ENCODE results near the gene BMP7.

Gene BMP7

DNA sequence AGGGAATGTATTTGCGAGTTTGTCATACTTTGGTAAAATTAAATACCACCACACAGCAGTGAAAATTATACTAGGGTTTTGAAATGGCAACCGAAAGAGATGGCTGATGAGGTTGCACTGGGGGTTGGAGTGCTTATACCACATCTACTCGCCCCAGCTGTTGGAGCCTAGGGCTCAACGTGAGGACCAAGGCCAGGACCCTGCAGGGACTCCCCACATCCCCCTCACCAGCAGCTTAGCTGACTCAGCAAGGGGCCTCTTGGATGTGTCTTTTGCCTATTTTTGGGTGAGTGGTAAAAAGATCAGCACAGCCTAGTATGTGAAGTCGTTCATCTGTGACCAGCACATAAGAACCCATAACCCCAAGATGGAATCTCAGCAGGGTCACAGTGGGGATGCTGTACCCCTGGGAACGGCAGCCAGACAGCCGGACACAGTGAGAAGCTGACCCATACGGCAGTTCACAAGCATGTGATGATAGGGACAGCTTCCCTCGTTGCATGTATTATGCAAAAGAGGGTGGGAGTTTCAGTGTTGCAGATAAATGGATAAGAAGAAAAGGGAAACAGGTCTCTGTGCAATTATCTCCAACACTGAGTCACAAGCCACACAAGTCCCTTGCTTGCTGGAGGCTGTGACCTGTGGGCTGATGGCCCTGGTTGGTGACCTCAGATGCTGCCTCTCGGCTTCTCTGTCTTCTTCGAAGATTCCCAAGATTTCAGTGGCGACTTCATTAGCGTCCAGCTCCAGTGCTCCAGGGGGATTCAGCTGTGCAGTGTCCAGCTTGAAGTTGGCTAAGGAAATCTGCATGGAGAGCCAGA lies 42.2 kb upstream of the BMP7 start:
- Histone ChIP-seq H3K4me3 (ENCODE audit: low read depth, low read length) (no peak overlapping the region), H3K4me1 (ENCODE audit: control insufficient read depth in 1 of 2, insufficient read depth in 2 of 2, low read length in 2 of 2) (peaks cover 13 to 18% of the 10 kb centered on the region in 2 experiments), H3K79me2 (ENCODE audit: control insufficient read depth, insufficient read depth, low read length, poor library complexity) (no peaks in the 10 kb centered on the region), H2AFZ (ENCODE audit: insufficient read depth, low read length, poor library complexity) (no peak overlapping the region), H3K79me1 (ENCODE audit: low read length) (peaks cover 2% of the 10 kb centered on the region), H2AK5ac (ENCODE audit: low read length) (no peak overlapping the region), H4K8ac (ENCODE audit: low read depth, low read length) (no peak overlapping the region), H3K18ac (ENCODE audit: low read length) (no peak overlapping the region), H3K27me3 (ENCODE audit: insufficient read depth, low read length) (no peaks in the 10 kb centered on the region), H2BK12ac (ENCODE audit: low read length) (no peak overlapping the region), H4K91ac (ENCODE audit: low read depth, low read length) (no peak overlapping the region), H3K36me3 (ENCODE audit: control insufficient read depth in 1 of 2, insufficient read depth in 2 of 2, low read length in 2 of 2) (no peaks in the 10 kb centered on the region), H3K9ac (ENCODE audit: low read length) (no peak overlapping the region), H3K23ac (ENCODE audit: low read length) (no peak overlapping the region), H3K4ac (ENCODE audit: low read depth, low read length) (no peak overlapping the region), H2BK120ac (ENCODE audit: insufficient read depth, low read length, poor library complexity) (no peak overlapping the region), H3K14ac (ENCODE audit: low read length) (no peak overlapping the region), H4K12ac (ENCODE audit: low read depth, low read length) (no peak overlapping the region), H3K27ac (ENCODE audit: low read depth, low read length) (no peak overlapping the region), H3K9me3 (ENCODE audit: insufficient read depth, low read depth, low read length) (peaks cover 2% of the 10 kb centered on the region), H2BK5ac (ENCODE audit: low read depth, low read length, poor library complexity) (no peak overlapping the region), H3K4me2 (ENCODE audit: low read length) (no peak overlapping the region)
- WGBS (ENCODE audit: extremely low coverage, insufficient coverage, insufficient read length): no CpG with 5 or more reads among the region's 13 CpGs
- peak; percentile 88 to 94 for DNase-seq

DNA sequence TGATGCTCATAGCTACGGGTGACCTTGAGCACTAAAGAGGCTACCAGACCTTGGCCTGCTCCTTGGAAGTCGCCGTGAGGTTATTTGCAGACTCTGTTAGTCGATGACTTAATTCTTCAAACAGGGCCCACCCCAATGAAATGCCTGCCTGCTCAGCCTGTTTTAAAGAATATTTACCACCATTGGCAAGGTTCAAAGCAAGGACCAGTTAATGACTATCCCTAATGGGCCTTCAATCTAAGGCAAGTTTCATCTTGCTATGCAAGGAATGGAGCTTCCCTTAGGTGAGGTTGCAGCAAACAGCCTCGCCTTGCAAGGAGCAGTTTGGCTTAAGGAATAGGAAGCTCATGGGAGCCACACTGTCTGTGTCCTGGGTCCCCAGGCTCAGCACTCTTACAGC lies 40.3 kb upstream of the BMP7 start:
- Histone ChIP-seq H3K4me3 (ENCODE audit: low read depth, low read length) (no peak overlapping the region), H3K23ac (ENCODE audit: low read length) (no peak overlapping the region), H4K8ac (ENCODE audit: low read depth, low read length) (no peak overlapping the region), H3K4me1 (ENCODE audit: control insufficient read depth in 1 of 2, insufficient read depth in 2 of 2, low read length in 2 of 2) (peaks cover 13 to 18% of the 10 kb centered on the region in 2 experiments), H4K91ac (ENCODE audit: low read depth, low read length) (no peak overlapping the region), H4K12ac (ENCODE audit: low read depth, low read length) (no peak overlapping the region), H3K14ac (ENCODE audit: low read length) (no peak overlapping the region), H2BK5ac (ENCODE audit: low read depth, low read length, poor library complexity) (no peak overlapping the region), H3K9ac (ENCODE audit: low read length) (no peak overlapping the region), H2AK5ac (ENCODE audit: low read length) (no peak overlapping the region), H3K18ac (ENCODE audit: low read length) (no peak overlapping the region), H3K4me2 (ENCODE audit: low read length) (no peak overlapping the region), H2AFZ (ENCODE audit: insufficient read depth, low read length, poor library complexity) (no peak overlapping the region), H2BK12ac (ENCODE audit: low read length) (no peak overlapping the region), H3K27ac (ENCODE audit: low read depth, low read length) (no peak overlapping the region), H3K79me1 (ENCODE audit: low read length) (peaks cover 2% of the 10 kb centered on the region), H3K9me3 (ENCODE audit: insufficient read depth, low read depth, low read length) (peaks cover 2% of the 10 kb centered on the region), H3K36me3 (ENCODE audit: control insufficient read depth in 1 of 2, insufficient read depth in 2 of 2, low read length in 2 of 2) (no peaks in the 10 kb centered on the region), H2BK120ac (ENCODE audit: insufficient read depth, low read length, poor library complexity) (no peak overlapping the region), H3K4ac (ENCODE audit: low read depth, low read length) (no peak overlapping the region), H3K27me3 (ENCODE audit: insufficient read depth, low read length) (no peaks in the 10 kb centered on the region), H3K79me2 (ENCODE audit: control insufficient read depth, insufficient read depth, low read length, poor library complexity) (no peaks in the 10 kb centered on the region)
- no CpG with 5 or more reads among the region's 5 CpGs for WGBS (ENCODE audit: extremely low coverage, insufficient coverage, insufficient read length)
- peak; percentile 19 to 78 for DNase-seq

GRCh38 chr20:57301026-57301425 lies 34.6 kb upstream of the BMP7 start:
- no peaks in the 10 kb centered on the region for H3K27me3 ChIP-seq (ENCODE audit: insufficient read depth, low read length)
- no peak overlapping the region for H2AFZ ChIP-seq (ENCODE audit: insufficient read depth, low read length, poor library complexity)
- H2BK120ac ChIP-seq (ENCODE audit: insufficient read depth, low read length, poor library complexity): no peak overlapping the region
- no peaks in the 10 kb centered on the region for H3K79me1 ChIP-seq (ENCODE audit: low read length)
- H3K27ac ChIP-seq (ENCODE audit: low read depth, low read length): no peak overlapping the region
- H3K4me3 ChIP-seq (ENCODE audit: low read depth, low read length): no peak overlapping the region
- no peak overlapping the region for H3K9ac ChIP-seq (ENCODE audit: low read length)
- H2AK5ac ChIP-seq (ENCODE audit: low read length): no peak overlapping the region
- H3K4me2 ChIP-seq (ENCODE audit: low read length): no peak overlapping the region
- no peak overlapping the region for H3K23ac ChIP-seq (ENCODE audit: low read length)
- no CpG with 5 or more reads among the region's 14 CpGs for WGBS (ENCODE audit: extremely low coverage, insufficient coverage, insufficient read length)
- no peak overlapping the region for H3K4ac ChIP-seq (ENCODE audit: low read depth, low read length)
- H4K8ac ChIP-seq (ENCODE audit: low read depth, low read length): no peak overlapping the region
- H3K79me2 ChIP-seq (ENCODE audit: control insufficient read depth, insufficient read depth, low read length, poor library complexity): no peaks in the 10 kb centered on the region
- H3K14ac ChIP-seq (ENCODE audit: low read length): no peak overlapping the region
- H4K91ac ChIP-seq (ENCODE audit: low read depth, low read length): no peak overlapping the region
- no peaks in the 10 kb centered on the region for H3K36me3 ChIP-seq (ENCODE audit: control insufficient read depth in 1 of 2, insufficient read depth in 2 of 2, low read length in 2 of 2)
- H2BK12ac ChIP-seq (ENCODE audit: low read length): no peak overlapping the region
- no peak overlapping the region for H3K18ac ChIP-seq (ENCODE audit: low read length)
- H3K9me3 ChIP-seq (ENCODE audit: insufficient read depth, low read depth, low read length): peaks cover 3% of the 10 kb centered on the region
- no peaks in the 10 kb centered on the region for H3K4me1 ChIP-seq (ENCODE audit: control insufficient read depth in 1 of 2, insufficient read depth in 2 of 2, low read length in 2 of 2)
- DNase-seq: no peak
- no peak overlapping the region for H4K12ac ChIP-seq (ENCODE audit: low read depth, low read length)
- no peak overlapping the region for H2BK5ac ChIP-seq (ENCODE audit: low read depth, low read length, poor library complexity)

GRCh38 chr20:57298457-57298856 lies 32.0 kb upstream of the BMP7 start:
- H3K27me3 ChIP-seq (ENCODE audit: insufficient read depth, low read length): no peaks in the 10 kb centered on the region
- H3K4ac ChIP-seq (ENCODE audit: low read depth, low read length): no peak overlapping the region
- no peak overlapping the region for H3K4me3 ChIP-seq (ENCODE audit: low read depth, low read length)
- DNase-seq: no peak
- no peak overlapping the region for H2BK120ac ChIP-seq (ENCODE audit: insufficient read depth, low read length, poor library complexity)
- no CpG with 5 or more reads among the region's 4 CpGs for WGBS (ENCODE audit: extremely low coverage, insufficient coverage, insufficient read length)
- no peak overlapping the region for H4K91ac ChIP-seq (ENCODE audit: low read depth, low read length)
- no peak overlapping the region for H3K14ac ChIP-seq (ENCODE audit: low read length)
- no peak overlapping the region for H2AK5ac ChIP-seq (ENCODE audit: low read length)
- no peak overlapping the region for H2AFZ ChIP-seq (ENCODE audit: insufficient read depth, low read length, poor library complexity)
- H3K27ac ChIP-seq (ENCODE audit: low read depth, low read length): no peak overlapping the region
- no peaks in the 10 kb centered on the region for H3K36me3 ChIP-seq (ENCODE audit: control insufficient read depth in 1 of 2, insufficient read depth in 2 of 2, low read length in 2 of 2)
- no peak overlapping the region for H4K8ac ChIP-seq (ENCODE audit: low read depth, low read length)
- H3K23ac ChIP-seq (ENCODE audit: low read length): no peak overlapping the region
- H3K79me1 ChIP-seq (ENCODE audit: low read length): no peaks in the 10 kb centered on the region
- peaks cover 1% of the 10 kb centered on the region for H3K9me3 ChIP-seq (ENCODE audit: insufficient read depth, low read depth, low read length)
- no peak overlapping the region for H2BK5ac ChIP-seq (ENCODE audit: low read depth, low read length, poor library complexity)
- H3K18ac ChIP-seq (ENCODE audit: low read length): no peak overlapping the region
- H4K12ac ChIP-seq (ENCODE audit: low read depth, low read length): no peak overlapping the region
- H3K4me2 ChIP-seq (ENCODE audit: low read length): no peak overlapping the region
- no peaks in the 10 kb centered on the region for H3K79me2 ChIP-seq (ENCODE audit: control insufficient read depth, insufficient read depth, low read length, poor library complexity)
- H2BK12ac ChIP-seq (ENCODE audit: low read length): no peak overlapping the region
- H3K4me1 ChIP-seq (ENCODE audit: control insufficient read depth in 1 of 2, insufficient read depth in 2 of 2, low read length in 2 of 2): peaks cover 3 to 5% of the 10 kb centered on the region in 2 experiments
- no peak overlapping the region for H3K9ac ChIP-seq (ENCODE audit: low read length)
